ENCODE measurements around the gene APOL3.
"Not testable (repeated sequence)": the region's sequence is repeated elsewhere in the genome, so short reads cannot be mapped to it uniquely, and the experiment has no call there.

Gene APOL3

DNA sequence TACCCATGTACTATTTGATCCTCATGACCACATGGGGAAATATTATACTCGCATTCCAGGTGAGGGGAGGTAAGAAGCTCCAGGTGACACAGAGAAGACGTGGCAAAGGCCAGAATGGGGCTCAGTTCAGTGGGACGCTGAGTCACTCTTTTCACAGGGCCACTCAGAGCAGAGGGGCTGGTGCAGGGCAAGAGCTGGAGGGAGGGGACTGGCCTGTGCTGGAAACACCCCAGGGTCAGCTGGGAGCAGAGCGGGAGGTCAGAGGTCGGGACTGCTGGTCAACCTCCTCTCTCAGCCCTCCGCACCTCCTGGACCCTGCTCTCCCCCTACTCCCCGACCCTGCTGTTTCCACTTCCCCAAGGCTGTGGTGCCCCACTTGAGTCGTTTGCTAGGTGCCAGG is 12.1 kb downstream of the APOL3 start:
- TF ChIP-seq, protein P1, sequence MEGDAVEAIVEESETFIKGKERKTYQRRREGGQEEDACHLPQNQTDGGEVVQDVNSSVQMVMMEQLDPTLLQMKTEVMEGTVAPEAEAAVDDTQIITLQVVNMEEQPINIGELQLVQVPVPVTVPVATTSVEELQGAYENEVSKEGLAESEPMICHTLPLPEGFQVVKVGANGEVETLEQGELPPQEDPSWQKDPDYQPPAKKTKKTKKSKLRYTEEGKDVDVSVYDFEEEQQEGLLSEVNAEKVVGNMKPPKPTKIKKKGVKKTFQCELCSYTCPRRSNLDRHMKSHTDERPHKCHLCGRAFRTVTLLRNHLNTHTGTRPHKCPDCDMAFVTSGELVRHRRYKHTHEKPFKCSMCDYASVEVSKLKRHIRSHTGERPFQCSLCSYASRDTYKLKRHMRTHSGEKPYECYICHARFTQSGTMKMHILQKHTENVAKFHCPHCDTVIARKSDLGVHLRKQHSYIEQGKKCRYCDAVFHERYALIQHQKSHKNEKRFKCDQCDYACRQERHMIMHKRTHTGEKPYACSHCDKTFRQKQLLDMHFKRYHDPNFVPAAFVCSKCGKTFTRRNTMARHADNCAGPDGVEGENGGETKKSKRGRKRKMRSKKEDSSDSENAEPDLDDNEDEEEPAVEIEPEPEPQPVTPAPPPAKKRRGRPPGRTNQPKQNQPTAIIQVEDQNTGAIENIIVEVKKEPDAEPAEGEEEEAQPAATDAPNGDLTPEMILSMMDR (conservative IDR thresholded peaks at IDR 0.05), result no peak
- H3K27ac ChIP-seq, result no peak overlapping the region

DNA sequence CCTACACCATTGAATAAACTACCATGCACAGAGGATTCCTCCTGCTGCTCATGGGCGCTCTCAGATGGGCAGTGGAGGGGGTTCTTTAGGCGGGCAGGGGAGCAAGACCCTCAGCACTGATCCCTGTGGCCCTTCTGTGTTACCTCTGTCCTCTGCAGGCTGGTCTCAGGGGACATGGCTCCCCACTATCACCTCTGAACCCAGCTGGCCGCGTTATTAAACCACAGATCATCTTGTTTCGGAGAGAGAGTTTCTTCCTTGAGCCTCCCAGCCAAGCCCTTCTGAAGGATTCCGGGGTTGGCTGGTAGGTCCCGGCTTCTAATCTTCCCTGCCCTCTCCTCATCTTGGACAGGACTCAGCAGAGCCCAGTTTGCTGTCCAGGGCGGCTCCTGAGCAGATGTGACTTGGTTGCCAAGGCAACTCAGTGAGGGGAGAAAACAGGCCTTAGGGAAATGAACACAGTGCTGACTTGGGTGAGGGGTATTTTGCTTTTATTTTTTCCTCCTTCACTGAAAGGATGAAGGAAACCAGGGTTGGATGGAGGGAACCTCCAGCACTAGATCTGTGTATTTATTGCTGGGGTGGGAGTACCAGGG is 13.3 kb downstream of the APOL3 start:
- TF ChIP-seq, protein P1 (conservative IDR thresholded peaks at IDR 0.05), result no peak
- H3K27ac ChIP-seq, result no peak overlapping the region

DNA sequence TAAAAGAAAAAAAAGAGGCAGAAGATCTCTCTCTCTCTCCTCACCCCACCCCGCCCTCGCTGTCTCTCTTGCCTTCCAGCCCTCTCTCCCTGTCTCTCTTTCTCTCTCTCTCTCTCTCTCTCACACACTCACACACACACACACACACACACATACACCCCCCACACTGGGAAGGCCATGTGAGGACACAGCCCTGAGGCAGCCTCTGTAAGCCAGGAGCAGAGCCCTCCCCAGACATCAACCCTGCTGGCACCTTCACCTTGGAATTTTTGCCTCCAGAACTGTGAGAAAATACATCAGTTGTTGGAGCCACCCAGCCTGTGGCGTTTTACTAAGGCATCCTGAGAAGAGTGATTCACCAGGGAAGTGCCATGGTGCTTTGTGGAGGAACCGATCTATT is 14.7 kb downstream of the APOL3 start:
- TF ChIP-seq, protein P1 (conservative IDR thresholded peaks at IDR 0.05), result no peak

DNA sequence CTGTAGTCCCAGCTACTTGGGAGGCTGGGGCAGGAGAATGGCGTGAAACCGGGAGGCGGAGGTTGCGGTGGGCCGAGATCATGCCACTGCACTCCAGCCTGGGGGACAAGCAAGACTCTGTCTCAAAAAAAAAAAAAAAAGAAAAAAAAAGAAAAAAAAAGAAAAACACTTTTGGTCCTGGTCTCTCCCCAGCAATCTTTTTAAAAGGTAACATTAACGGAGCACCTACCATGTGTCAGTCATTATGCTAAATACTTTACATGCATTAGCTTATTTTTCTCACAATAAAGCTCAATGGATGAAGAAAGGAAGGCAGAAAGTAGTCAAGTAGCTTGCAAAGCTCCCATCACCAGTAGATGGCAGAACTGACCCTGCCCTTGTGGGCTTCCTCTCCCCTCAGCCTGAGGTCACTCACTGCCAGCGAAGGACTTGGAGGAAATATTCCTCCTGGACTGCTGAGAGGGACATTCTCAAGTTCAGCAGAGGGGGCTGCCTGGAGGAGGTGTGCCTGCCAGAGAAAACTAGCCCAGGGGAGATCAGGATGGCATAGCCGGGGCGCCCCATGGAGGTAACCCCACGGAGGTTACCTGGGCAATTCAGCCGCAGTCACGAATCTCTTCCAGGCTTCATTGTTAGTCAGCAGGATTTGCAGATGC is 15.5 kb downstream of the APOL3 start:
- H3K27ac ChIP-seq, result no peak overlapping the region
- TF ChIP-seq, protein P1 (conservative IDR thresholded peaks at IDR 0.05), result peak; percentile 90

More for the DNA sequence above, 14.7 kb downstream of the APOL3 start:
- H3K27ac ChIP-seq, result no peak overlapping the region

DNA sequence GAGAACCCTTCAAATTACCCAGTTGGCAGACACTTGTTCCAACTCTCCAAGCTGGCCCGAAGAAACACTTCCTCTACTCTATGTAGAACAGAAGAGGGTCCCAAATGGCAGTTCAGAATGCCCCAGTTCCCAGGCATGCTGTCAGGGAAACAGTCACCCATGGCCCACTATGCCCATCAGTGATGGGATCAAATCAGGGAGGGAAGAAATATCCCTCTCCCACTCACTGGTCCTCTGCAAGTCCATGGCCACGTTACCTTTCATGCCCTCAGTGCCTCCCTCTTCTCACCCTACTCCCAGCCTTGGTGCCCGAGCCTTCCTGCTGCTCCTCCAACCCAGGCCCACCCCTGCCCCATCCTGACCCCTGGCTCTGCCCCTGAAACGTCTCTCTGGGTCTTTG is 16.6 kb downstream of the APOL3 start:
- no peak overlapping the region for H3K27ac ChIP-seq
- TF ChIP-seq, protein P1 (conservative IDR thresholded peaks at IDR 0.05), result no peak

DNA sequence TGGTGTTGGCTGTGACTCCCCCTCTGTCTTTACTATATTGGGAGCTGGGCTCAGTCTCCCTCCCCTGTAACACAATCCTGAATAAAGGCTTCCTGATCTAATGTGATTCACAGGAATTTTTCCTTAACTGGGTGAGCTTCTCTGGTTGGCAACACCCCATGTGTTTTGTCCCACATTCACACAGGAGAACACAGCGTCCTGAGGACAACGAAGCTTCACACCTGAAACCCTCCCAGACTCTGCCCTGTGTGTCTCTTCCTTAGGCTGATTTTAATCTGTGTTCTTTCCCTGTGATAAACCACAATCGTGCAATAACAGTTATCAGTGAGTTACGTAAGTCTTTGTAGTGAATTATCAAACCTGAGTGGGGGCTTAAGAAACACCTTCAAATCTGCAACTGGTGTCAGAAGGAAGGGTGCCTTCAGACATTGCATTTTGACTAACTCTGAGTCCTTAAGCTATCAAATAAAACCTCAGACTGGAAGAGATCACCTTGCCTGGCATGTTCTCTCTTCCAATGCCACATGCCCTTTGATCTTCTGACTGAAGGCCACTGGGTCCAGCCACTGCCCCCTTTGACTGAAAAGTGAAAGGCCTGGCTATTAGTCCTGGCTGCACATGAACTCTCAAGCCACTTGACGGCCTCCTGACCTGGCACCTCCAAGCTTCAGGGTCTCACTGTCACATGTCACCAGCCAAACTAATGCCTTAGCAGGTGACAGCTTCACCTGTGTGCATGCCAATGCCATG is 17.3 kb downstream of the APOL3 start:
- no peak overlapping the region for H3K27ac ChIP-seq
- TF ChIP-seq, protein P1 (conservative IDR thresholded peaks at IDR 0.05), result no peak

DNA sequence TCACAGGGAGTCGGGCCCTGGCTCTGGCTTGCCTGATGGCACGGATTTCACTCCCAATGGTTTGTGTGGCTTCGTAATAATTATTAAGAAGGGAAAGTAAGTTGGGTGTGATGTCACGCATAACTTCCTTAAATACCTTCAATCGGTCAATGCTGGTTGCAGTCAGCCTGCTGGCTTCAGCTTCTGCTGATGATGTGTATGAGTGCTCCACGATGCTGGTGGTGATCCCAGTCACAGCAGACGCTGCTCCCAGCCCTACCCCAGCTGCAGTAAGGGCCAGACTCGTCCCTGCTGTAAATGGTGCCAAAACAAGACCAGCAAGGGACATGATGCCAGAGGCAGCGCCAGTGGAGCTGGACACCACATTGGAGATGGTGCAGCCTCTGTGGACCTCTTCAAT is 19.1 kb downstream of the APOL3 start:
- no peak overlapping the region for H3K27ac ChIP-seq
- TF ChIP-seq, protein P1 (conservative IDR thresholded peaks at IDR 0.05), result no peak

DNA sequence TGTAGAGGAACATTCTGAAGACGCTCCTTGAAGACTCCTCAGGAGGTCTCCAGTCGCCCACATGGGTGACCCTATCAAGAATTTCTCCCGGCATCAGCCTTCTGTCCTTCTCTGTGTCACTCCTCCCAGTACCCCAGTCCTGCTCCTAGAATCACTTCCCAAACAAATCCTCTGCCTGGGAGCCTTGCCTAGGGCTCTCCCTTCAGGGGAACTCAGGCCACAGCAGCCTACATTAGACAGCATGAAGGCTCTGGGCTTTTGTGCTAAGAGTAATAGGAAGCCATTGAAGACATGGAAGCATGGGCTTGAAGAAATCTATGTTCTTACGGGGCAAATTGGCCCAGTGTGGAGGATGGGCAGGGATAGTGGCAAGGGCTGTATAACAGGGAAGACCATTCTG is 21.8 kb downstream of the APOL3 start:
- not testable (repeated sequence) for H3K27ac ChIP-seq
